ENCODE data around the gene WNT10A. TPM values are rescaled to one million over a fixed set of nuclear protein-coding genes. Genes with fewer than 3 reads are reported as not detected.
A peak's percentile ranks its signal among the peaks of the same experiment; 100 is the strongest.

Gene WNT10A
- polyA plus RNA-seq, 2 of the 4 experiments (the other 2 are of a cell fraction) = not detected

GRCh38 chr2:218872645-218873358, 7.8 kb upstream of the WNT10A start:
- H3K4me1 ChIP-seq = peaks cover 8% of the 10 kb centered on the region; the same call in 1 of the 3 replicates
- peak overlapping the region; percentile 28; the same call in 2 of the 3 replicates for H3K4me3 ChIP-seq
- no peaks in the 10 kb centered on the region for H3K9me3 ChIP-seq
- WGBS (ENCODE audit: missing lambda C conversion rate) = 48% methylated on average over 19 of the region's 22 CpGs
- H3K27ac ChIP-seq = no peak overlapping the region
- FAIRE-seq (no peak), DNase-seq (ENCODE audit: low read depth in 1 of 2, low spot score in 1 of 2) (no peak), ATAC-seq (peak in 1 of 2 experiments; percentile 43; a peak in 3 of 6 replicates)
- ChIA-PET CTCF (interaction anchor here (0.6 to 23.0 kb wide), 5 partner anchors 11 to 496 kb away, joined by 3 to 665 read pairs (median 3); partner anchors contain the start of gene TTLL4), POLR2A (no interaction called here)
- TF ChIP-seq BCL3 (IDR thresholded peaks at IDR 0.05) (no peak), SREBF2 (IDR thresholded peaks at IDR 0.05) (no peak), POLR2A (IDR thresholded peaks at IDR 0.05; ENCODE audit: low read length) (no peak), ZFP36 (IDR thresholded peaks at IDR 0.05; ENCODE audit: borderline replicate concordance, partially characterized antibody) (no peak), TP53 (CRISPR knock-in tag; IDR thresholded peaks at IDR 0.05) (no peak), FOSB (CRISPR knock-in tag; IDR thresholded peaks at IDR 0.05) (no peak), MAFK (IDR thresholded peaks at IDR 0.05; ENCODE audit: partially characterized antibody) (no peak), USF2 (IDR thresholded peaks at IDR 0.05) (no peak), ZNF302 (CRISPR knock-in tag; IDR thresholded peaks at IDR 0.05) (no peak), HES2 (IDR thresholded peaks at IDR 0.05) (no peak), MAX (IDR thresholded peaks at IDR 0.05) (no peak), MYC (IDR thresholded peaks at IDR 0.05; ENCODE audit: borderline replicate concordance, low read length) (no peak), HDAC2 (IDR thresholded peaks at IDR 0.05) (no peak), NPAS2 (CRISPR knock-in tag; IDR thresholded peaks at IDR 0.05; ENCODE audit: borderline replicate concordance) (no peak), FOXS1 (CRISPR knock-in tag; IDR thresholded peaks at IDR 0.05) (no peak)
- H3K4me2 ChIP-seq = peak overlapping the region; percentile 73

GRCh38 chr2:218873359-218874194, 7.1 kb upstream of the WNT10A start:
- peak; percentile 40 to 55 for ATAC-seq
- no peak for FAIRE-seq
- 57% methylated on average over 9 of the region's 86 CpGs for WGBS (ENCODE audit: missing lambda C conversion rate)
- POLR2A ChIA-PET = no interaction called here
- Histone ChIP-seq H3K9me3 (no peaks in the 10 kb centered on the region), H3K4me2 (peak overlapping the region; percentile 73), H3K4me1 (peaks cover 8% of the 10 kb centered on the region; the same call in 1 of the 3 replicates), H3K4me3 (peak overlapping the region; percentile 28), H3K27ac (no peak overlapping the region)
- TF ChIP-seq RNF2 (IDR thresholded peaks at IDR 0.05; ENCODE audit: borderline replicate concordance, low read depth) (no peak), EHMT2 (IDR thresholded peaks at IDR 0.05; ENCODE audit: low read depth) (no peak), RAD21 (conservative IDR thresholded peaks at IDR 0.05 in 1 of 2, IDR thresholded peaks at IDR 0.05 in 1 of 2) (no peak), E2F6 (IDR thresholded peaks at IDR 0.05; ENCODE audit: borderline replicate concordance, low read depth) (no peak), FOSB (CRISPR knock-in tag; IDR thresholded peaks at IDR 0.05) (no peak), KDM5A (IDR thresholded peaks at IDR 0.05) (no peak), CEBPB (IDR thresholded peaks at IDR 0.05) (no peak), ESRRA (IDR thresholded peaks at IDR 0.05; ENCODE audit: borderline replicate concordance, low read length) (no peak), HOXA7 (CRISPR knock-in tag; IDR thresholded peaks at IDR 0.05) (no peak), ZNF302 (CRISPR knock-in tag; IDR thresholded peaks at IDR 0.05) (no peak), CHD2 (IDR thresholded peaks at IDR 0.05; ENCODE audit: low read length, partially characterized antibody) (no peak), NR3C1 (IDR thresholded peaks at IDR 0.05) (no peak), EHF (CRISPR knock-in tag; IDR thresholded peaks at IDR 0.05) (no peak), HOXB13 (CRISPR knock-in tag; IDR thresholded peaks at IDR 0.05; ENCODE audit: low read depth) (no peak), POLR2AphosphoS2 (conservative IDR thresholded peaks at IDR 0.05; ENCODE audit: low read length) (no peak)
- CTCF ChIA-PET = interaction anchor here (0.6 to 23.0 kb wide), 9 partner anchors 12 to 497 kb away, joined by 3 to 665 read pairs (median 5); partner anchors contain the start of genes TTLL4 and WNT6
- DNase-seq (ENCODE audit: low read depth in 1 of 2, low spot score in 1 of 2) = no peak
